Measurements from ENCODE around the gene TTLL11.
A peak's percentile ranks its signal among the peaks of the same experiment; 100 is the strongest.
"Not testable (repeated sequence)": the region's sequence is repeated elsewhere in the genome, so short reads cannot be mapped to it uniquely, and the experiment has no call there.

Gene TTLL11

DNA sequence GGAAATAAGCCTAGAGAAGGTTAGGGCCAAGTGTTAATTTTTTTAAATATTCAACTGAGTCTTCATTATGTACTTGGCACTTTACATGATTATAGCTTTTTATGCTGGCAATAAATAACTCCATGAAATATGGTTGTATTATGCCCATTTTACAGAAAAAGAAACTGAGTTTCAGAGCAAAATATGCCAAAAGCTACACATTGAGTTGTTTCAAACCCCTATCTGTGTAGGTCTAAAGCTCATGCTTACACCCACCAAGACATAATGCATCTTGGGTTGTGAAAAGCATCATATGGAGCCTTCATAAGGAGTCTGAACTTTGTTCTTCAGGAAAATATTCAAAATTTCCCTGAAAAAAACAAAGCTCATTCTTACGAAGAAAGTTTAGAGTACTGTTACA lies 14.6 kb downstream of the TTLL11 start:
- no peak for DNase-seq

DNA sequence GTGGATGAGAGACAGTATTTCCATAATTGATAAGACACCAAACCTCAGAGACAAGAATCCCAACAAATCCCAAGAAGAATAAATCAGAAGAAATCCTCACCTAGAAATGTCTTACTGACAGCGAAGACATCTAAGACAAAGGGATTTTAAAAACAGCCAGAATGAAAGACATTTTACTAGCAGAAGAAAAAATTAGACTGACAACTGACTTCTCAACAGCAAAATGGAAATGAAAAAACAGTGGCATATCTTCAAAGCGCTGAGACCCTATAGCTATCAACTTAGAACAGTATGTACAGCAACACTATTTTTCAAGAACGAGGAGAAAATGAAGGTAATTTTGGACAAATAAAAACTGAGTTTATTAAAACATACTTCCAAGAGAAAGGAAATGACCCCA lies 16.3 kb downstream of the TTLL11 start:
- DNase-seq: no peak

DNA sequence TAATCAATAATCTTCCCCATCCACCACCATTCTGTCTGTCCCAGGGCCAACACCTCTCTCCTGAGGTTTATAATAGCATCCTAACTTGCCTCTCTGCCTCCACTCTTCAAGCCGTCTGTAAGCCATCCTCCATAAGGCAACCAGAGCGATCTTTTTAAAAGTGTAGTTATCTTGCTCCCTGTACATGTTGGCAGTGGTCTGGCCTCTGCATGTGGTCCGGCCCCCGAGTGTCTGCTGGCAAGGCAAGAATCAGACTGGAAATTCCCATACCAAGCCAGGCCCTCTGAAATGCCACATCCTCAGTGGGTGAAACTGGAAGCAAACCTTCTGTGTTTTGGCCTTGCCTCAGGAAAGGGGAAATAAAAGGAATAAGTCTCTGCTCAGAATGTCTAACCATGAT lies 17.0 kb downstream of the TTLL11 start:
- peak in 1 of 2 donors; percentile 12 for DNase-seq

DNA sequence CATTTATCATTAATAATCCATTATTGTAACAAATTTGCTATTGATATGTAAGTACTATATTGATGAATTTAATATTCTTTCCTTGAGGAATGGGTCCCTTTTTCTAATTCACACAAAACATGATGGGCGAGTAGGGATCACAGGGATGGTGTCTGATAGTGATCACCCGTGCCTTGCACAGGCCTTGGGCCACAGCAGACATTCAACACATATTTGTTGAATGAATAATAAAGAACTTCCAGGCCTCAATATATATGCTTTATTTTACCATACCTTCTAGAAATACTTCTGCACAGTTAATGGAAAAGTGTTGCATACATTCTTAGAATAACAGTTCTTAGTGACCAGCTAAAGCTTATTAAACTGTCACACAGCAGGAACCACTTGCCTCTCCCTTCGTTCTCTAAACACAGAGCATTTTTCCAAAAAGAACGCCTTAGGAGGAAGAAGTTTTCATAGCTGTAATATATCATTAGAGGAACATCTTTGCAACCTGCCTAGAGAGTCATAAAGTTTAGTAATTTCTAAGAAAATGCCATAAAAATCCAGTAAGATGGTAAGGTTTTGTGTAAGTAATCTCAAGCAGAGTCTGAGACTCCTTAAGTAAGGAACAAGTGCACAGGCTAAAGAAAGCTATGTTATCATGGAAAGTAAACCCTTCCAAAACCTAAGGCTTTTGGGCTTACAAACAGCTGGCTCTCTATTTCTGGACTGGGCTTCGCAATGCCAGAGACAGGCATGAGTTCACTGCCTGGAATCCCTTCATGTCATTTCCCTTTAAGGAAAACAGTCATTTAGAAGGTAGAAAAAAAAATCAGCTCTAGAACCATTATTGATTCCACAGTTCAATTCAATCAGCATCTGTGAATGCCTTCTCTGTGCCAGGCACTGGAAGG lies 17.7 kb downstream of the TTLL11 start:
- DNase-seq: no peak

DNA sequence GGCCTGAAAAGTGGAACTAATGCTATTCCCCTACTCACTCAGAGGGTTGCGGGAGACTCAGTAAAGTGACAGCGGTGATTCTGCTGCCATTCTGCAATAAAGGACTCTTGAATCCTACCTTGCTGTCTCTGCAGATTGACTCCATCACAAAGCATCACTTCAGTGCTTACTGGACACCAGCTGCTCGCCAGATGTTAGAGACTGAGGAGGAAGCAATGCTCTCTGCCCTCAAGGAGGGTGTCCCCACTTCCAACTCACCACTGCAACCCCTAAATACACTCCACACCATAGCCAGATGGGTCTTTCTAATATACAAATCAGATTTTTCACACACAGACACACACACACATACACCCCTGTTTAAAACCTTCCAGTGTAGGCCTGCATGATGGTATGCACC lies 21.4 kb downstream of the TTLL11 start:
- no peak for DNase-seq

DNA sequence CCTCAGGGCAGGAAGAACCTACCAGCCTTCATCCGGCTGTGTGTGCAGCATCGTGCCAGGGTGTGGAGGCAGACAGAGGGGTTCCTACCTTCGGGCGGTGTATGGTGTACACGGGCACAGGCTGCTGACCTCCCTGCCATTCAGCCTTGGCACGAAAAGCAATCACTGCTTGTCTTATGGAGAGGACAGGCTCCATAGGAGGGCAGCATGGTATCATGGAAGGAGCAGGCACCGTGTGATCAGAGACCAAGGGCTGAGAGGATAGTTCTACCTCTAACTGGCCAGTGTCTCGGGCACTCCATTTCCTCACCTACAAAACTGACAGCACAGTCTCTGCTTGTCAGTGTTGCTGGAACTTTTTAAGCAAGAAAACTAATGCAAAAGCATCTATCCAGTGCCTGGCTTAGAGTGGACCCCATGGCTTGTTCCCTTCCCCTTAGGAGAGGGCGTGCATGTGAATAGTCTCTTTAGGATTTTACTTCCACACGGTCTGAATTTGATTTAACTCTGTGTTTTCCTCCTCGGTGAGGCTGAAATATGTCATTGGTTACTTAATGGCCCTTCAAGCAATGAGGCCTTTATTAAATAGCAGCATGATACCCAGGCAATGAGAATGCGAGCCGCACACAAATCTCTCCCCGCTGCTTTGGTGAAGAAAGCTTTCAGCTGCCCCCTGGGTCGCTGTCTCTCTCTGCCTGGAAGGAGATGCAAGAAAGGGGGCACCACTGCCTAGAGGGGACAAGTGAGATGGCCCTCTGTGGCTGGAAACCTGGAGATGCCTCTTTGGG lies 22.2 kb downstream of the TTLL11 start:
- no peak for DNase-seq

DNA sequence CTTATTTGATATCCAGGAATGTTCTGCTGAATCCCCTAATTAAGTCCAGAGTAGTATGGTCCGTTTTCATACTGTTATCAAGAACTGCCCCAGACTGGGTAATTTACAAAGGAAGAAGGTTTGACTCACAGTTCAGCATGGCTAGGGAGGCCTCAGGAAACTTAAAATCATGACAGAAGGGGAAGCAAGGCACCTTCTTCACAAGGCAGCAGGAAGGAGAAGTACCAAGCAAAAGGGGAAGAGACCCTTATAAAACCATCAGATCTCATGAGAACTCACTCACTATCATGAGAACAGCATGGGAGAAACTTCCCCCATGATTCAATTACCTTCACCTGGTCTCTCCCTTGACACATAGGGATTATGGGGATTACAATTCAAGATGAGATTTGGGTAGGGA lies 26.4 kb downstream of the TTLL11 start:
- DNase-seq: not testable (repeated sequence)

DNA sequence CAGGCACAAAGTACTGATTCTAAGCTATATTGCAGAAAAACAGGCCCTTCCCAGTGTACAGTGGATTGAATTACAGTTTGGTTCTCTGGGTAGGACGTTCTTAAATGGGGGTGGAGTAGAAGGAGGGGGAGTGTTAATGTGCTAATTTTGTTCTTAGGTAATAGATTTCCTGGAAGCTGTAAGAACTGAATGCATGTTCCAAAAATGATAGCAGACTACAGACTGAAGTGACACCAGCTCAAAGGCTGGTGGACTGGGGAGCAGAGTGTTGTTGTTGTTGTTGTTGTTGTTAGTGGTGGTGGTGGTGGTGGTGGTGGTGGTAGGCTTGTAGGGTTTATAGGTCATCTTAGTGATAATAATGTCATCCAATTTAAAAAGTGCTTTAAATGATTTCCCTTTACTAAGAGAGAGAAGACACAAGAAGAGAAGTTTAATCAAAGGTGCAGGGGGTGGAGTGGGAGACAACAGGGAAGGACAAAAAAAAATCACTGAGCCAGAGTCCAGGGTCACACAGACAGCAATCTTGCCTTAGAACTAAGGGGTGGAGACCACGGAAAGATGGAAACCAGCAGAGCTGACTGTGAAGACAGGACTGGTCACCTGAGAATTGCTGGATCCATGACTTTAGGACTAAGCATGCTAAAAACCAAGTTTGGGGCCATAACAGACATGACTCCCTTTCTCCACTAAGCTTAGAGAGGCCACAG lies 27.0 kb downstream of the TTLL11 start:
- no peak for DNase-seq

DNA sequence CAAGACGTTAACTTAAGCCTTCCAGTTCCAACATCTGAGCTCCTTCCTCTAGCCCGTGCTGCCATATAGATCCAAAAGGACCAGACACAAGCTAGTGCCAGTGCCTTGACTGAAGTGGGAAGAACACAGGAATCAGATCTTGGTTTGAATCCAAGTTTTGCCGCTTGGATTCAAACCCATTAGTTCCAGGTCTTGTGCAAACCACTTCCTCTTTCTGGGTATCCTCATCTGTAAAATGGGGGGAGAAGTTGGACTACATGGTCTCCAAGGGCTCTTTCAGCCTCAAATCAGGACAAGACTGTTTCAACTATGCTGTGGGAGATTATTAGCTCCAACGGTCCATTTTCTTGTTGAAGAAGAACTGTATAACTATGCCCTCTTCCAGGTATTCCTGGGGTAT lies 32.6 kb downstream of the TTLL11 start:
- no peak for DNase-seq

DNA sequence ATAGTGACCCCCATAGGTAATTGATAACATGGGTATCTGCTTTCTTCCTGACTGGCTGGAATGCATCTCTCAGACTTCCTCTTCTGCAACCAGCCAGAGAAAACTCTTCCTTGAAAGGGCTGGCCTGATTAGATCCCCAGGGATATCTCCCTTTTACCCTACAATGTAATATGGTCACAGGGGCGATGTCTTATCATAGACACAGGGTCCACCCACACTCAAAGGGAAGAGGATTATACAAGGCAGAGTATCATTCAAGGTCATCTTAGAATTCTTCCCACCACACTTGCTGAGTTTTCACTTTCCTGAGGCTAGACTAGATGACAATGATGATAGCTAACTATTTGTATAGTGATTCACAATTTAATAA lies 33.2 kb downstream of the TTLL11 start:
- DNase-seq: peak in 1 of 2 donors; percentile 8

DNA sequence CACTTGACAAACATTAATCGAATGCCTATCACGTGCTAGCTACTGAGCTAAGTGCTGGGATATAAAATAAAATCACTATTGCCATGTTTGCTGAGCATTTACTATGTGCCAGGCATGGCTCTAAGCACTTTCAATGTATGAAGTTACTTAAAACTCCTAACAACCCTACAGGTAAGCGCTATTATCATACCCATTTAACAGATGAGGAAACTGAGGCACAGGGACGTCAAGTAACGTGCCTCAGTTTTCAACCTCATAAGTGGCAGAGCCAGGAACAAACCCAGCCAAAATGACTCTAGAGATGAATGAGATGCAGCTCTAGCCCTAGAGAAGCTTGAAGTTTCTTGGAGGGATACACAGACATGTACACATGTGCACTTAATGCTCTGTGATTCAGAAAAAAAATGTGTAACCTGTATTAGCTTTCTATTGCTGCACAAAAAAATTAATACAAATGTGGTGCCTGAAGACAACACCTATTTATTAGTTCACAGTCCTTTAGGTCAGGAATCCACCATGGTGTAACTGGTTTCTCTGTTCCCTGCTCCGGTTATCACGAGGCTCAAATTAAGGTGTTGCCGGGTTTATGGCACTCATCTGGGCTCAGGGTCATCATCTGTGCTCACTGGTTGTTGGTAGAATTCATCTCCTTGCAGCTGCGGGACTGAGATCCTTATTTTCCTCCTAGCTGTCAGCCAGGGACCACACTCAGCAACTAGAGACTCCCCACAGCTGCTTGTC lies 33.7 kb downstream of the TTLL11 start:
- no peak for DNase-seq

DNA sequence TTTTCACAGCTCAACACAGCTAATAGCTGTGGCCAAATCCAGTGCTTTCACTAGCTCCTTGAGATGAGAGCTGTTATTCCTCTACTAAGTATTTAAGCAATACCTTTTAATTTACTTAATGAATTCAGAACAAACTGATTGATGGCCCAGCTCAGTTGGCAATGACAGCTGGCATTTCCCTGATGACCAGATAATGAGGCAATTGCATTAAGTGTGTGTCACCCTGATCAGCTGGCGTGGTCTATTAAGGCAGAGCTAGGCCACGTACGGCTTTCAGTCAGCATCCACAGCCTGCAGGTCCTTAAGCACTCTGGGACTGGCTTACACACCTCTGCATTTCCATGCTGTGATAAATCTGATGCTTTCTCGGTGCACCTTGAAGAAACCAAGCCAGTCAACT lies 34.4 kb downstream of the TTLL11 start:
- DNase-seq: no peak

DNA sequence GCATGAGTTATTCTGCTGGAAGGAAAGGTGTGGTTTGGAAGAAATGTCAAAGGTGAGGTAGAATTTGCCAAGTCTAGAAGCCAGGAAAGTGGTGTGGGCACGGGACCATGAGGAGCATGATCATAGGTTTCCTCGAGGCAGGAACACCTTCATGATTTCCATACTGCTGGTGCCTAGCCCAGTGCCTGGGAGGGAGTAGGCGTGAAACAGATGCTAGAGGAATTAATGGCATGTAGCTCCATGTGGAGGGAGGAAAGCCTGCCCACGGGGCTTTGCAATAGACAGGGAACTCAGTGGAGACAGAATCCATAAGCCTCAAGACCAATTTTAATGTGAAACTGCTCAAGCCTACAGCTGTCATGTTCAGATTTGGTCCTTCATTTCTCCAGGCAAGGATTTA lies 35.1 kb downstream of the TTLL11 start:
- DNase-seq: no peak

DNA sequence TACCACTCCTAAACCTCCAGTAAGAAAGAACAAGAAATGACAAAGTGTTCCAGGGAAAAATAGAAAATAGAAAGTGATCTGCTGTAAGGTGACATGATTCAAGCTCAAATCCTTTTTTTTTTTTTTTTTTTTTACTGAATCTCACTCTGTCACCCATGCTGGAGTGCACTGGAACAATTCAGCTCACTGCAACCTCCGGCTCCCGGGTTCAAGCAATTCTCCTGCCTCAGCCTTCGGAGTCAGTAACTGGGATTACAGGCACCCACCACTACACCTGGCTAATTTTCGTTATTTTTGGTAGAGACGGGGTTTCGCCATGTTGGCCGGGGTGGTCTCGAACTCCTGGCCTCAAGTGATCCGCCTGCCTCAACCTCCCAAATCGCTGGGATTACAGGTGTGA lies 35.9 kb downstream of the TTLL11 start:
- DNase-seq: no peak

DNA sequence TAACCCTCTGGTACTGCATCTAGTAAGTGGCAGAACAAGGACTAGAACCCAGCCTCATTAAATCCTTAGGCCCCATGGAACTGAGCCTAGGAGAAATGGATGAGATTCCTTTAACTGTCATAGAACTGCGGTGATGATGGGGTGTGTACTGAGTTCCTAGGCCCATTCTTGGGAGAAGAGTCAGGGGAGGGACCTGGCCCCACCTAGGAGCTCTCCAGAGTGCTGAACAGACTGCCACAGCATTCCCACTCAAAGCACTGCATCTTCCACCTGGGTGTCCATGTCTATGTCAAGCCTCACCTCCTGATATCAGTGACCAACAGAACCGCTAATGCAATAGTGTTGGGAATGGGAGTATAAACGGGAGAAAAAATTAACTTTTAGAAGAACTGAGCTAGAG lies 36.6 kb downstream of the TTLL11 start:
- DNase-seq: no peak

DNA sequence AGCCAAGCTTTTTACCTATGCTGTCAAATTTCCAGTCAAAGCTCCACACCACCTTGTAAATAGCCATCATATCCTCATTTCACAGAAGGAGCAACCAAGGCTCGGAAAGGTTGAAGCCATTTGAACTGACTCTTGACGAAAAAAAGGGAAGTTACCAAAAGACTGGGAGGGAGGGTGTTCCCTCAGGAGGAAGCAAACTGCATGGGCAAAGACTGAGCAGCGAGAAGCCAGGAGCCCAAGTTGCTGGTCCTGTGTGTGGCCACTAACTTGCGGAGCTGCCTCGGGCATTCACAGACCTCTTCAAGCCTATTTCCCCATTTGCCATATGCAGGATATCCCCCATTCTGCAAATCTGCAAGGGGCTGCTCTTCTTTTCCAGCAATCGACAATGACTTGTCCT lies 37.4 kb downstream of the TTLL11 start:
- peak; percentile 24 to 36 for DNase-seq

DNA sequence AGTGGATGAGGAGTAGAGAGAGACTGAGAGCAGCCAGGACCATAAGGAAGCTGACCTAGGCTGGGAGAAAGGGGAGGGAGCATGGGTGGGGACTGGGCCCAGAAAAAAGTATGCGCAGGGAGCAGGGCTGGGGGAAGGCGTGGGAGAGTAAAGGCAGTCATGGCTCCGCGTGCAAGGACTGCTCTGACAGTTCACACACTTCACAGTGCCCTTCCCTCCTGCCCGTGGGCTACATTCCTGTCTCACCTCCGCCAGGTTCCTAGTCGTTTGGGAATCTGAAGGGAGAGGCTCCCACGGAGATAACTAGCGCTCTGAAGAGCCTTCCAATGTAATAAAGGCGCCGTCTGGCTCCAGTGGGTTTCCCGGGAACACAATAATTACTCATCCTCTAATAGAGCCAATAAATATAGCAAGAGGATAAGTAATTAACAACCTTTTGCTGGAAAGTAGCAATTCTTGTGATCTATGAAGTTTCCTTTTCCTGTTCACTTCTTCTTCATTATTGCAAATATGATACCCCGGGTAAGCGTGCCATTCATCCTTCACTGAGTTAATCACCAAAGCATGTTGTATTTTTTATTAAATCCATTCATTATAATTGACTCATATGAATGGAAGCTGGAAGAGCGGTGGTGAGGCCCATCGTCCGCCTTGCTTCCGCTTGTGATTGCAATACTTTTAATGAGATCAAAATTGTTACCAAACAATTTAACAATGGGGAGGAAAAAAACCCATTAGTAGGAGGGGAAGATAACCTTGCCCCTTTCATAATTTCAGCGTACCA lies 39.3 kb downstream of the TTLL11 start:
- no peak for DNase-seq

DNA sequence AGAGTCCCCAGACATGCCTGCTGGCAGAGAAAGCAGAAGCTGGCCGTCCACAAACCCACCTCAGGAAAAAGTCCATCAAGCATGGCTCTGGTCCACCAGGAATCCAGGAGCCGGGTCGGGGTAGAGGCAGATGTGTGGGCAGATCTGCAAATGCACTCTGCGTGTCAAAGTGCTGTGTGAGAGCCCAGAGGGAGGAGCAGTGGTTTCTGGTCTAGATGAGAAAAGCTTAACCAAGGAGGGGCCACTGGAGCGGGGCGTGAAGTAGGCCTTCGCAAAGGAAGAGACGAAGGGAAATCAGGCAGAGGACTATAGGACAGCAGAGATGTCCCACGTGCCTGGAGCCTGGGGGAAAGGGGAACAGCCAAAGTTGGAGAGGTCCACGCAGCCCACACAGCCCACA lies 40.0 kb downstream of the TTLL11 start:
- no peak for DNase-seq

DNA sequence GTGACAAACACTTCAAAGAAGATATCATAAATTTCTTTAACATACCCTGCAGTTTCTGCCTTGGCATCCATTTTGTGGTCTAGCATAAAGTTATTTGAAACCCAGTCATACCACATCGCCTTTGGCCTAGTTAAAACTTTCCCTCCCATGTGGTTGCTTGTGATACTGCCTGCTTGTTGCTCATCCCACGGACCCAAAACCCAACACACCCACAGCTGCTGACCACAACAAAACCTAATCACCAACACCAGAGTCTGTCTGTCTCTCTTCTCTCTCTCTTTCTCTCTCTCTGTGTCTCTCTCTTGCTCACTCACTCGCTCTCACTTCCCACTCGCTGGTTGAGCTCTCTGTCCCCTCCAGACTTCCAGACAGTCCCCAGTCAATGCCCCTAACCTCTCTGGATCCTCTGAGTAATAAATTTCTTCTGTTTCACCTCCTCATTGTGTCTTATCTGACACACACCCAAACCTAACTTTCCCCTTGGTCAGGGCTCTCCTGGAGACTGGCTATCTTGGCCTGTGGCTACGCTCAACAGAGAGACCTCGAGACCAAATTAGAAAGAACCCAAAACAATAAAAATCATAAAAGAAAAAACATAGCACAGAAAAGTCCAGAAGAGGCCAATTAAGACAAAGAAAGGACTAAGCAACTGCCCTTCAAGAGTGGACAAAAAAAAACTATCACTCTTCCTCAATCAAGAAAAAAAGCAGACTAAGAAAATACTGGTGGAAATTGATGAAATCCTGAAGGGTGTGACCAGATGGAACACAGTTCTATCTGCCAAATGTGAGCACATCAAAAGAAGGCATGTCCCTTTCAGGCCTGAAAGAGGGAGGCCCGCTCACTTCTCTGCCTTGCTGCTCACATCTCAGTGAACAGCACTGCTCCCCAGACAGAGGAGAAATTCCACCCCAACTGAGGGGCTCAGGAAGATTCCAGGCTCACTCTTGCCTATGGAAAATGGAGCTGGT lies 41.5 kb downstream of the TTLL11 start:
- DNase-seq: peak in 1 of 2 donors; percentile 12

DNA sequence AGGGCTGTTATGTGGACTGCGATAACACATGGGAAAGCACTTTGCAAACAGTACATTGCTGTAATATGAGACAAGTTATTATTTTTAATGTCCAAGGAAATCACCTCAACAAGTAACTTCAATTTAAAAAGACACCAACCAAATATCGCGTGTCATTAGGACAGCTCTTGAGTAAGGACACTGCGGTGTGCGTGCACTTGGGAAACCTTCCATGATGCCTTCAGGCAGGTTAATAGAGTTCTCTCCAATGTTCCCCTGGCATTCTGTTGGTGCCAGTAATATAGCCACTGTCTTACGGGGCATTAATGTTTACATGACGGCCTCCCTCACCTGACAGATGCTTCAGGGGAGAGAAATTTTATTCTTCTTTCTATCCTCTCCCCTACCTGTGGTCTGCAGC lies 42.9 kb downstream of the TTLL11 start:
- DNase-seq: no peak

DNA sequence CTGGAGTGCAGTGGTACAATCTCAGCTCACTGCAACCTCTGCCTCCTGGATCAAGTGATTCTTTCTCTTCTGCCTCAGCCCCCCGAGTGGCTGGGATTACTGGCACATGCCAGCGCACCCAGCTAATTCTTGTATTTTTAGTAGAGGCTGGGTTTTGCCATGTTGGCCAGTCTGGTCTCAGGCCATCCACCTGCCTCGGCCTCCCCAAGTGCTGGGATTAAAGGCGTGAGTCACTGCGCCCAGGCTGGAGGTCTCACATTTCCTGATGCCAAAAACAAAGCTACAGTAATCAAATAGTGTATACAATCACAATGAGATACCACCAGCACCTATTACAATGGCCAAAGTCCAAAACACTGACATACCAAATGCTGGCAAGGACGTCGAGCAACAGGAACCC lies 51.1 kb downstream of the TTLL11 start:
- no peak for DNase-seq

All from inflammatory macrophage treated with lipopolysaccharide for 1 hour (primary cell).